NCI-H2029 treated with DMSO at 0.1 percent for 48 hours (cell line): ENCODE data around the gene NT5C2.
"Not testable (repeated sequence)": the region's sequence is repeated elsewhere in the genome, so short reads cannot be mapped to it uniquely, and the experiment has no call there.

Experiments
- DNase-seq: peaks from one replicate; lab custom pipeline; 2025; lab: John Stamatoyannopoulos, UW

The NT5C2 gene

DNA sequence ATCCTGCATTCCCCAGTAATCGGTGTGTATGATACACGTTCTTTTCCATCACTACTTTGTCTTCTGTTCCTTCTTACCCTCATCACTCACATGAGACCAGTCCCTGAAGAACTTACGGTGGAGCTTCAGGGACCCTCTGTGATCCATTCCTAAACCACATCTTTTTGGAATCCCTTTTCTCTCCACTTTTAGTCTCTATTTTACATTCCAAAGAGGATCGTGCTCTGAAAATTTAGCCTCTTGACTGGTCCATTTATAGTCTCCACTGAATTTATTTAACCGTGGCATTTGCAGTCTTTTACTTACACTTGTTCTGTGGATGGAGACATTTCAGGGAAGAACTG, 109.1 kb downstream of the NT5C2 start:
- no peak for DNase-seq

DNA sequence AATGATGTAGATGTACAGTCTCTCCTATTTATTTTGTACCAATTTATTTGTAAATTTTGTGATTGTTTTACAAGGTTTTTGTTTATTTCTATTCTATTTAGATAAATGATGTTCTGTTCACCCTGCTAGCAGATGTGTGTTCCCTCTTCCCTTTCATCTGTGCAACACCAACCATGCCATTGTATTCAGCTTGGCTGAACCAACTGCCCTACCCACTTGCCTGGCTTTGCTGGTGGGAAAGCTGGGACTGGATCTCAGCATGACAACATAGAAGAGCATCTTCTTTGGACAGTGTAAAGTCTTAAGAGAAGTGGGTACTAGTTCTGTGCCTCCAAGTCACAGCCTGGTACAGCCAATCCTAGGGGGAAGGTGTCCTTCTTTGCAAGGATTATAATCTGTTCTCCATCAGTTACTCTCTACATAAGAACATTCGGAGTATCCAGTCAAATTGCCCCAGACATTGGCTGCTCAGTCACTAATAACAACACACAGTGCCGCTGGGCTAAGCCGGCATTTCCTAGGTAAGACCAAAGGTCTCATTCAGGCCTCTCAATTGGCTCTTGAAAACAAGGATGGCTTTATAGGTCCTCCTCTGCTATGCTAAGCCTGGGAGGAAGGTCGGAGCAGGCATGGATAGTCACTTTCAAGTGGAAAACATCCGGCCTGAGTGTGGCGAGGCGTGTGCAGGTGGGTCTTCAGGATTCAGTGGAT, 109.7 kb downstream of the NT5C2 start:
- no peak for DNase-seq

DNA sequence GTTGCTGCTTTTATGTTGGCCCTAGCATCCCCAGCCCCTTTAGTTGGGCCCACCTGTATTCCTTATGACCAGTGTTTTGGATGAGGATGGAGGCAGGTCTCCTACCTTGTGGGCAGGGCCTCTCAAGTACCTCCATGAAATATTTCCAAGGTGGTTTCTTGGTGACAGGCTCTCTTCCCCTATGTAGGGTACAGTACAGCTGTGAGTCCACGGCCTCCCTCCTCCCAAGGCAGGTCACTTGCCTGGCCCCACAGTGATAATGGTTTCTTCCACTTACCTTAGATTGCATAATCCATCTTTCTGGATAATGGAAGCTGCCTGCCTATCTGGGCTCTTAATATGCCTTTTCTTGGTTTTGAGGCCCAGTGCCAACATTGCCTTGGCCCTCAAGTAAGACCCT, 110.4 kb downstream of the NT5C2 start:
- DNase-seq, result no peak

DNA sequence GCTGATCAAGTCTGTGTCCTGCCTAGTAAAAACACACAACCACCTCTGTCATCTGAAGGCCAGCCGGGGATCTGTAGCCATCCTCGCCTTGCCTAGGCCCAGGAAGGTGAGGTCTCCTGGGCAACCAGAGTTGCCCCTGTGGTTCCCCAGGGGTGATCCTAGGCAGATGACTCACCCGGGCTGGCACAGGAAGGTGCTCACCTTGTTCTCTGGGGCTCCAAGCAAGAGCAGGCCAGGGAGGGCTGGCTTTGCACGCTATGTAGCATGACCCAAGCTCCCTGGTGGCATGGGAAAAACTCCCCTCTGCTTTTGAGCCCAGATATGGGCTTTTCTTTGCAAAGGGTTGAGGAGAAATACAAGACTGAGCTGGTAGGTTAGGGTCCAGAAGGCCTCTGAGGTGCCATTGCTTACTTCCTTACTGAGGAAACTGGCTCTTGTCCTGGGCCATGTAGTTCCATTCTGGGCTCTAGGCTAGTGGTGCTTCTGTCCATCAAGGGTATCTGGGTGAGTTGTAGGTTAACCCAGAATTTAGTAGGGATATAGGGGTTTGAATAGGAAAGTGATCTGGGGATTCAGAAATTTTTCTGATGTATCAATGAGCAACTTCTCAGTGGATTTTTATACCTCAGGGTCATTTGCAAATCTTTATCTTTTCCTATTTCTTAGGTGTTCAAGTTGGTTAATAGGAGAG, 112.0 kb downstream of the NT5C2 start:
- no peak for DNase-seq

DNA sequence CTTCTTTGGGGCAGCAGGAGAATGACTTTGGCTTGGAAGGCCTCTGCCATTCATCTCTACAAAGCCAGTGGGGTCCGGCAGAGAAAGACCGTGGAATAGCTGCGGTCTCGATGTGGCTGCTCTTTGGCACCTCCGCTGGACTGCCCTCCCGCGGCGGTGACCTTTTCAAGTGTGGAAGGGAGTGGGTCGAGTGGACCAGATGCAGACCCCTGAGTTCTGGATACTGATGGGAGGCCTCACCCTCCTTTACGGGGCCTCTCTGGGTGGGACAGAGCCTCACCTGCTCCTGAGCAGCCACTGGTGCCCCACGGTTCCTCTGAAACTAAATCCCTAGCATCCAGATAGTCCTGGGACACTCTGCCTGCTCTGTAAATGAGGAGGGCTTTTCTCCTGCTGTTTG, 113.1 kb downstream of the NT5C2 start:
- DNase-seq, result no peak

DNA sequence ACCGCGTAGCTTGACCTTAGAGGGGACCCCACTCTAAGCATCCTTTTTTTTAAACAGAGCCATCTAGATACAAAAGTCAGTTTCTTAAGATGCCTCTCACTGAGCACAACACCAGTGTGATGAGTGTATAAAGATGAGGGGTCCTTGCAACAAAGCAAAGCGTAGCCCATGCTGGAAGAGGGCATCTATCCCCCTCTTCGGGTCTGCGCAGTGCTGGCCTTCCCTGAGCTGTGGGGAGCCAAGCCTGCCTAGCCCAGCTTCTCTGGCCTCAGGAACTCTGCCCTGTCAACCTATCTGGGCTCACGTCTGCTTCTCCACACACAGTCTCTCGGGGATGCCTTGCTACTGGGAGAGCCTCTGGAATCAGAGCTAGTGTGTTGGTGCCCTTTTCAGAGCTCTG, 114.0 kb downstream of the NT5C2 start:
- DNase-seq, result no peak

DNA sequence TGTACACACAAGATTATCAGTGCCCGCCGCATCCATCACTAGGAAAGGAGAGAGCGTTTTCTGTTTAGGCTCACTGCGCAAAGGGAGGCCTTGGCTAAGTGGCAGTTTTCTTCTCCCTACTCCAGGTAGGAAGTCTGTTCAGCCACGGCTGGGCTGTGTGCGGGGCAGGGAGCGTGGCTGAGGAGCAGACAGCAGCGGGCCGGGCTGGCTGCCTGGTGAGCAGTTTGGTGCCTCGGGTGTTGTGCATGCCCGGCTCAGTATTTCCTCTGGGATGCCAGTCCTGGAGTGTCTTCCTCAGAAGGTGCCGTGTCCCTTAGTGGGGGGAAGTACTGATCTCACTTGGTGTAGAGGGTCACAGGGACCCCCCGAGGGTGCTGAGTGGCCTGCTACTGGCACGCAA, 114.4 kb downstream of the NT5C2 start:
- no peak for DNase-seq

DNA sequence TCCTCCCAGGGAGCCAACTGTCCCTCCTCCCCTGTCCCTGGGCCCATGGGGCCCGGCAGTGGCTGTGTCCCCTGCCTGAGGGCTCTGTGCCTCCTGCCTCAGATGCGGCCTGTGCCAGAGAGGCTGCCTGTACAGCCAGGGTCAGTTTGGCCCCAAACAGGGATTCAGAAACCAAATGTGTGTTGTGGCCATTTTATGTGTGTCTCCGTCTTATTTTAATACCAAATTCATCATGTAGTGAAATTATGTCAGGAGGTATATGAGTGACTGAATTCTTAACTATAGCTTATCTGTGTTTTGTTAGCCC, 114.8 kb downstream of the NT5C2 start:
- DNase-seq, result no peak

DNA sequence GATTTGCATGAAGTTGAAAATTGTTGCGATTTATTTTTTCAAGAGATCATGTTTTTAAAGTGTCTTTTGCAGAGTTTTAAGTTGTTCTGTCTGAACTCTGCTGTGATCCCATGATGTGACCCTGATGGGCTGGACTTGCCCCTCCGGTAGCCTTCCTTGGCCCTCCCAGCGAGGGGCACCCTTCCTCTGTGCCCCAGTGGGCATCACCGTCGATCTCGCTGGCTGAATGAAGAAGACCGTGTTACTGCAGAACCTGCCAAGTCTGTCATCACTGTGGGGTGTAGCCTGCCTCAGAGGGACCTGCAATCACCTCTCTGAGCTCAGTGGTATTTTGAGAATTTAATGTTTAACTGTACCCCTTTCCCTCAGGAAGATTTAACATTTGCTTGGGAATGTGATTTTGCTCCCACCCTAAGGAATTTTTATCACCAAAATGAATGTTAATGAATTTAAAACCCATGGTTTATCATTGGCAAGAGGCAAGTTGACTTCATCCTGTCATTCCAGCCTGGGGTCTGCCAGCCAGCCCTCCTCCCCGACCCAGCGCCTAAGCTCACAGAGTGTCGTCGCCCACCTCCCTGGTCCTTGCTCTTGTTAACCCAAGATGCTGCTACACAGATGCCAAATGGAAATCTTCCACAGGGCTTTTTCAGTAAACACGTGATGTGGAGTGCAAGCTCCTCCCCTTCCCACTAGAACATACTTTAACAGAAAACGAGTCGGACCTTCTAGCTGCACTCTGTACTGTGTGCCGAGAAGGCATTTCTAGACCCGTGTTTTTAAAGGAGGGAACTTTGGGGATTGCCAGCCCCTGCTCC, 115.4 kb downstream of the NT5C2 start:
- no peak for DNase-seq

DNA sequence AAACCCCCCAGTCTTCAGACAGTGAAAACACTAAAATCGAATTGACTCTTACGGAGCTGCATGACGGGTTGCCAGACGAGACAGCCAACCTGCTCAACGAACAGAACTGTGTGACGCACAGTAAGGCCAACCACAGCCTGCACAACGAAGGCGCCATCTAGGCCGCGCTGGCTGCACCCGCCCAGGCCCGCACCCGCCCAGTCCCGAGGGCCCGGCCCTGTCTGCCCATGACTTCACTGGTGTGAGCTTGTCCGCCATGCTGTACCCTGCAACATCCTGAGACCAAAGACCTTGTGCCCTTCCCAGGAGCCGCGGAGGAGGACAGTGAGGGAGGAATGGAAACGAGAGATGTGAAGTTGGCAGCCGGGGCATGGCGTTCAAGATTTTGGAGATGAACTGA, 116.1 kb downstream of the NT5C2 start:
- DNase-seq, result no peak

DNA sequence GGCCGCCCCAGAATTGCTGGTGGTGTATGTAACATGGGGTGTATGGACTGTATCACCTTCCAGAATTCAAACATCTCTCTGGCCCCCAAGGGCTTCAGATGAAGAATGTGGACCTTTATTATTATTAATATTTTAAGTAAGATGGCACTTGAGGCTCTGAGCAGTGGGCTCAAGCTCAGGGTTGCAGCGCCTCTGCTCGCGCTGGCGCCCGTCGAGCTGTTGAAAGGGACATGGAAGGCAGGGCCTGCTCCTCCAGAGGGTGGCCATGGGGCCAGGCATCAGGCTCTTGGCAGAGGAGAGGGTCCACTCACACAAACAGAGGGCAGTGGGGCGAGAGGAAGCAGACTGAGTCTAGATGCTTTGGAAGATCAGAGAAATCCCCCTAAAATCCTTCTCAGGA, 120.2 kb downstream of the NT5C2 start:
- no peak for DNase-seq

DNA sequence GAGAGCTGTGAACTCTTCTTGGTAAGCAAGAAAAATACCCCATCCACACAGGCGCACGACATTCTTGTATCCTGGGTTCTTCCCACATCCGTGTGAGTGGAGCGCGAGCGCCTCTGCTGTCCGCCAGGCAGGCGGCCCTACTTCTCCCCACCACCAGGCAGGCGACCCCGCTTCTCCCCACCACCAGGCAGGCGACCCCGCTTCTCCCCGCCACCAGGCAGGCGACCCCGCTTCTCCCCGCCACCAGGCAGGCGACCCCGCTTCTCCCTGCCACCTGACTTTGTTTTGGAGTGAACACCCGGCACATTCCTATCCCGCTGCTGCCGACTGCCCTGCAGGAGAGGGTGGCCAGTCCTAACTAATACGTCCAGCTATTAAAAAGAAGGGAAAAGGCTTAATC, 120.8 kb downstream of the NT5C2 start:
- DNase-seq, result no peak

DNA sequence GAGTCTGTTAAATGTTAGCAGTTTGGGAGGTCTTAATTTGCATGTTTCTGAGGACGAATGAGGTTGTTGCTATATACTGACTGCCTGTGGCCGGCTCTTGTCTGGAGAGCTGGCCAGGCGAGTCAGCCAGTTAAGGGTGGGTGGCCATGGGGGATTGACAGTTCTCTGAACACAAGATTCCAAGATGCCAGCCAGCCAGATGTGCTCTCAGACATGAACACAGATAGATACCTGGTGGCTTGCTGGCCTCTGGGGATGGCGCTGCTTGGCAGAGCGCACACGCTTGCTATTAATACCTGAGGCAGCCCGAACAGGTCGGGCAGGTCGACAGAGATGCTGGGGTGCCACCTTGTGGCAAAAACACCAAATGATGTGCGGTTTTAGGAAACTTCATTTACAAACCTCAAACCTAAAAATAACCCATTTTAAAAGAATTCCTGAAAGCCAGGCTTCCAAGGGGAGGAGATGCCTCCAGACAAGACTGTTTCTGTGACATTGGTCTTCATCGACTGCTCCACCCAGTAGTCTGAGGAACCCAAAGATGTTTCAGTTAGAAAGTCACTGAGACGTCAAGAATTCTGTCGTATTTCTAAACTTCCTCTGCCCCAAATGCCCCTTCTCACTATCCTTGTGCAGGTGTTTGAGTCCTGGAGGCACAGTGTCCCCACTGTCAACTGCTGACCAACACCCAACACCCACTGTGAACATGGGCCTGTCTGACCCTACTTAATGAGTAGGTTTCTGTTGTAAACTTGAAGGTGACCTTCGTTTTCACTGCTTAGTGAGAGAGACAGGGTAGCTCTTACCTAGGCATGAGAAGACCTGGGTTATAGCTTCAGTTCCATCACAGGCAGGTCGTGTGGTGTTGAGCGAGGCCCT, 123.4 kb downstream of the NT5C2 start:
- DNase-seq, result no peak

DNA sequence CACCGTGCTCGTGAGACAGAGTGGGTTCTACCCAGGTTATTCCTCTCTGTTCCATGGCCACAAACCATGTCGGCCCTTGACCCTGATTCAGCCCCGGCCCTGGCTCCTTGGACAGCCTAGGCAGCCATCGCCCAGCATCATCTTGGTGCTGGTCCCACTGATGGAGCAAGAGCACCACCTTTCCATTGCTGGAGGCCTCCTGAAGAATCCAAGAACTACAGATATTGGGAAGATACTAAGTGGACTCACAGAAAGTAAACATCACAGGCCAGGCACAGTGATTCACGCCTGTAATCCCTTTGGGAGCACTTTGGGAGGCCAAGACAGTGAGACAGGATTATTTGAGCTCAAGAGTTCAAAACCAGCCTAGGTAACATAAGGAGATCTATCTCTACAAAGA, 125.1 kb downstream of the NT5C2 start:
- DNase-seq, result no peak

DNA sequence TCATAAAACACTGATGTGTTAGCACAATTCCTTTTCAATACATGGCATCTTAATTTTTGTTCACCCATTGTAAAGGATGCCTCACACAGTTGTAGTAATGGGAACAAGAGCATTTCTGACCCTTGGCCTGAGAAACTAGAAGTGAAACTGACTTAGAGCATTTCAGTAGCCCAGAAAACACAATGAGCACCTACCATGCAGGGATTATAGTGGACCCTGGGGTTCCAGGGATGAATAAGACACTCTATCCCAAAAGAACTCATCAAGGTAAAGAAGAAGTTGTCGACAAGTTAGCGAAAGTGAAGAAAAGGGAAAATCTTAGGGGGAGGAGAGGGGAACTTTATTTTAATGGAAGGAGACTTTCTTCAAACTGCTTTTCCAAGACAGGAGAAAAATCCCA, 125.6 kb downstream of the NT5C2 start:
- DNase-seq, result no peak

DNA sequence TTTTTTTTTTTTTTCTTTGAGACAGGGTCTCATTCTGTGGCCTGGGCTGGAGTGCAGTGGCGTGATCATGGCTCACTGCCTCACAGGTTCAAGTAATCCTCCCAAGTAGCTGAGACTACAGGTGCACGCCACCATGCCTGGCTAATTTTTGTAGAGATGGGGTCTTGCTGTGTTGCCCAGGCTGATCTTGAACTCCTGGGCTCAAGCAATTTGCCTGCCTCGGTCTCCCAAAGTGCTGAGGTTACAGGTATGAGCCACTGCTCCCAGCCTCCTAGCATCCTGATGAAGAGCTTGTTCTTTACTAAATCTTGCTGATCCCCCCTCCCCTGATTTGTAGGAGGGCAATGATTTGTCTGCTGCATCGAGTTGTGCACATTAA, 126.0 kb downstream of the NT5C2 start:
- DNase-seq, result not testable (repeated sequence)

DNA sequence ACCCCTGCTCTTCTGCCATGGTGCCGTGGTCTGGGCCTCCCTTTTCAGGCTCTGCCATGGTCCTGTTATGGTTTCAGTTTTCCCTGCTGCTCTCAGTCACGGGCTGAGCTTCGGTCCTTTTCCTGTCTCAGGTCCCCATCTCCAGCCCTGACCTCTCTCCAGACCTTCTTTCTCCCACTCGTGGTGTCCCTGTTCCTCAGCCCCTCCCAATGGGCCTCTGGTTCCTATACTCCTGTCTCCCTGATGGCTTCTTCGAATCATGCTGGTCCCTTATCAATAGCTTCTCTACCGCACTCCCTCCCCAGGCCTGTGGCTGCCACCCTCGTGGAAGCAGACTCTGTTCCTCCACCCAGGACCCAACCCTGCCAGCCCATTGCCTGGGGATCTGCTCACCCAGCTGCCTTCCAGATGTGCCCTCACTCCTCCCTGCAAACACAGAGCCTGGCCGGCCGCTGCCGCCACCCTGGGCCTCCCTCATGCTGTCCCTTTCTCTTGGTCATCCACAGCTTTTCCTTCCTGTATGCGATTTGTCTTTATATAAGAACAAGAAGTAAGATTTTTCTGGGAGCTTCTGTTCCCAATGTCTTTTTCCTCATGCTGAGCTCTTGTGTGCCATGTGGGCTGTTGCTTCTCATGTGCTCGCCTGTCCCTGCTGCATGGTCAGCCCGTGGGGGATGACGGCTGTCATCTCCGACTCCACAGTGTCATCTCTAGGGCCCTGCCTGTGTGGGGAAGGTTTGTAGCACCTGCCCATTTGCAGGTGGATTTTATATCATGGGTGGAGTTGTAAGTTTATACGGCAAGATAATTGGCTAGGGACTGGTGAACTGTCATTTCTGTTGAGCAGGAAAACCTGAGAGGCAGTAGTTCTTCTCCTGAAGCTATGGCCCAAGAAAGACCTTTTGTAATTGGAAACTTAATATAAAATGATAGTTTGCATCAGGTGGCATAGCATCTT, 126.7 kb downstream of the NT5C2 start:
- no peak for DNase-seq

DNA sequence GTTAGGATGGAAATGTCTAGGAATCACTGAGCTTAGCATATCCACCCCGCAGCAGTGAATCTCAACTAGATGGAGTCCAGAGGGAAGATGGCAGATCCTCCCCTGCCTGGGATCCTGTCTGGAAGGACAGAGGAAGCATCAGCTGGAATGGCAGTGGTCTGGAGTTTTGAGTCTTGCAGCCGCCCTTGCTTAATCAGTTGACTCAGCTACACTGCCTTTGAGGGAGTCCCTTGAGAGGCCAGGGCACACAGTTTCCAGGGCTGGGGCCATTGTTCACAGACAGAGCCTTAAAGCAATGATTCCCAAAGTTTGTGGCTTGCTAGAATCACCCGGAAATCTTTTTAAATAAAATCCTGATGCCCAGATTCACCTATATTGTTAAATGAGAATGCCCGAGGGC, 128.1 kb downstream of the NT5C2 start:
- DNase-seq, result no peak

DNA sequence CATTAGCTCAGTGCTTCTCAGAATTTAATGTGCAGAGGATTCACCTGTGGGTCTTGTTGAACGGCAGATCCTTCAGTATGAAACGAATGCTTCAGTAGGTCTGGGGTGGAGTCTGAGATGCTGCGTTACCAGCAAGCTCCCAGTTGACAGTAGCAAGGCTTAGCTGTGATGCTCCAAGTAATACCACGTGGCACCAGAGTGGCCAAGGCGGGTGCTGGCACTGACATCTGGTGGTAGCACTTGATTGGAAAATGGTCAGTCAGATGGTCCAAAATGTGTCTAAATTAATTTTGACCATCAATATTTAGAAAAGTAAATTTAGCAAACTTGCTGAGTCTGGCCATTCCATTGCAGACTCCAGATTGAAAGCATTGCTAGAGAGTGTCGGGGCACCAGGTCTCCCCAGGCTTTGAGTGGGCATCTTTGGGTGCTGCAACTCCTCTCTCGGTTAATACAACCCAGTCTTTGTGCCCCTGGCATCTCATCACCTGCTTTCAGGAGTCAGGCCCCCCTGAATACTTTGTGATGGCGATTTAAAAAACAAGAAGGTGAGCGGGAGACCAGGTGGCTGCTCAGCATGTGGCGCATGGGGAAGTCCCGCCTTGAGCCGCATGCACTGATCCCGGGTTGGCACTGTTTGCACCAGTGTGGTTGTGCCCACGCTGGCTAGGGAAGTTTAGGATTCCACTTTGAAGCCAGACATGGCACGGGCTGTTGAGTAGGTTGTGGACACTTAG, 130.1 kb downstream of the NT5C2 start:
- no peak for DNase-seq

DNA sequence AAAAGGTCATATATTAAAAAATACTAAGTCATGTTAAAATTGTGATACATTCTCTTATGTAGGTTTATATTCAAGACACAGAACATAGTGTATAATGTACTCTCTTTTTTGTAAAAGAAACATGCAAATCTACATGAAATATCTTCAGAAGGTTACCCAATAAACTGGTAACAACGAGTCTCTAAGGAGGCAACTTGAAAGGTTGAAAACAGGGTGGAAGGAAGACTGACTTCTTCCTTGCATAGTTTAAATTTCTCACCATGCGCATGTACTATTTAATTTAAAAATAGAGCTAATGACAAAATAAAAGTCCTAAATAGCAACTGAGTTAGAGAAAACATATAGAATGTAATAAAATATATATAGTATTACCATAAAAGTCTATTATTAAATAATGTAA, 132.5 kb downstream of the NT5C2 start:
- no peak for DNase-seq

DNA sequence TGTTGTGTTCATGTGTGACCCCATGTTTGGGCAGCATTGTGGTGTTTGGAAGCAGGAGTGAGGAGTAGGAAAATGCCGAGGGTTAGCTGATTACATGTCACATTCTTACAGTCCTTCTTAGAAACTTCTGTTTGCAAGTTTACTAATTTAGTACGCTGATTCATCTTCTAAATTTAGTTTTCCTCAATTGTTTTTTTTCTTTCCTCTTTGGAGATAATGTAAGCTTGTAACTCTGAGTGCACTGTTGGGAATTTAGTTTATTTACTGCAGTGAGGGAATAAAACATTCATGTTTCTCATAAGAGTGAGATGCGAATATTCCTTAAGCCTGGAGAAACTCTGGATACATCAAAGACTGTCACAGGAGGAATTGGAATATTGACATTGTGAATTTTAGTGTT, 135.0 kb downstream of the NT5C2 start:
- no peak for DNase-seq
